Stimulated activated naive CD4-positive, alpha-beta T cell treated with Interleukin-2 at 50 U/mL for 16 hours (primary cell): Measurements from ENCODE around the gene PAGE2B.
"Not testable (repeated sequence)": the region's sequence is repeated elsewhere in the genome, so short reads cannot be mapped to it uniquely, and the experiment has no call there.

Experiments
- DNase-seq: peaks from one replicate; lab custom pipeline; 2025; lab: John Stamatoyannopoulos, UW

The PAGE2B gene

GRCh38 chrX:55109306-55109705 is 34.5 kb downstream of the PAGE2B start:
- no peak for DNase-seq

GRCh38 chrX:55111578-55112254 is 36.9 kb downstream of the PAGE2B start:
- no peak for DNase-seq

GRCh38 chrX:55116589-55116988 is 41.8 kb downstream of the PAGE2B start:
- not testable (repeated sequence) for DNase-seq

- DNase-seq: no peak
These were observed 43.7 kb downstream of the PAGE2B start for GRCh38 chrX:55118574-55118973.

- no peak for DNase-seq
These were observed 44.4 kb downstream of the PAGE2B start for GRCh38 chrX:55119271-55119670.

- DNase-seq: no peak
These were observed 44.9 kb downstream of the PAGE2B start for GRCh38 chrX:55119712-55120111.

- no peak for DNase-seq
These were observed 46.0 kb downstream of the PAGE2B start for GRCh38 chrX:55120761-55121358.

- no peak for DNase-seq
These were observed 49.1 kb downstream of the PAGE2B start for GRCh38 chrX:55123900-55124299.

GRCh38 chrX:55127692-55128091 is 52.9 kb downstream of the PAGE2B start:
- no peak for DNase-seq
